ENCODE measurements around the gene SLIT3. TPM values are rescaled to one million over a fixed set of nuclear protein-coding genes. Genes with fewer than 3 reads are reported as not detected.

Gene SLIT3
- total RNA-seq, 4 donors from 2014 or later: 0.97 to 6.1 (median 3.4) TPM

DNA sequence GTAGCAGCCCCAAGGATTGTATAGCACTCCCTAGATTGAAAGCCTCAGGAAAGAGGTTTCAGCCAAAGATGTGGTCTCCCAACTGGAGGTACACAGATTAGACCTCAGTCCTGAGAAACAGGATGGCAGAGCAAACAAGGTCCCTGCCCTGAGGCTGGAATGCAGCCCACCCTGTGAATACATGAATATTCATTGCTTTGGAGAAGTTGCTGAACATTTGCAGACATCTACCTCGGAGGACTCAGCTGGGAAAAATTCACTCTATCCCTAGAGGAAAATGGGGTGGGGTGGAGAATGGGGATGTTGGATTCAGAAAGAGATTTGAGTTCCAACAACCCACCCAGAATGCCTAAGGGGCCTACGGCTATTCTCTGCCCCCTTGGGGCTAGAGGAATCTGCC is 129.4 kb downstream of the SLIT3 start:
- ATAC-seq (no peak), DNase-seq (no peak)
- no peaks in the 10 kb centered on the region for H3K9me3 ChIP-seq
- no peak for TF ChIP-seq POLR2A (IDR thresholded peaks at IDR 0.05)
- TF ChIP-seq, protein P1, sequence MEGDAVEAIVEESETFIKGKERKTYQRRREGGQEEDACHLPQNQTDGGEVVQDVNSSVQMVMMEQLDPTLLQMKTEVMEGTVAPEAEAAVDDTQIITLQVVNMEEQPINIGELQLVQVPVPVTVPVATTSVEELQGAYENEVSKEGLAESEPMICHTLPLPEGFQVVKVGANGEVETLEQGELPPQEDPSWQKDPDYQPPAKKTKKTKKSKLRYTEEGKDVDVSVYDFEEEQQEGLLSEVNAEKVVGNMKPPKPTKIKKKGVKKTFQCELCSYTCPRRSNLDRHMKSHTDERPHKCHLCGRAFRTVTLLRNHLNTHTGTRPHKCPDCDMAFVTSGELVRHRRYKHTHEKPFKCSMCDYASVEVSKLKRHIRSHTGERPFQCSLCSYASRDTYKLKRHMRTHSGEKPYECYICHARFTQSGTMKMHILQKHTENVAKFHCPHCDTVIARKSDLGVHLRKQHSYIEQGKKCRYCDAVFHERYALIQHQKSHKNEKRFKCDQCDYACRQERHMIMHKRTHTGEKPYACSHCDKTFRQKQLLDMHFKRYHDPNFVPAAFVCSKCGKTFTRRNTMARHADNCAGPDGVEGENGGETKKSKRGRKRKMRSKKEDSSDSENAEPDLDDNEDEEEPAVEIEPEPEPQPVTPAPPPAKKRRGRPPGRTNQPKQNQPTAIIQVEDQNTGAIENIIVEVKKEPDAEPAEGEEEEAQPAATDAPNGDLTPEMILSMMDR (IDR thresholded peaks at IDR 0.05 in 4 of 5, conservative IDR thresholded peaks at IDR 0.05 in 1 of 5): no peak
- no peaks in the 10 kb centered on the region for H3K36me3 ChIP-seq
- no peak overlapping the region for H3K27ac ChIP-seq
- no peaks in the 10 kb centered on the region for H3K4me1 ChIP-seq
- H3K4me3 ChIP-seq: no peak overlapping the region
- intact Hi-C loops (cut with DNase I; ENCODE audit: low total_unique reads): no loop called here
- in situ Hi-C loops (cut with MboI; ENCODE audit: low sequenced_read_pairs in 4 of 4): no loop called here
- no peaks in the 10 kb centered on the region for H3K27me3 ChIP-seq

DNA sequence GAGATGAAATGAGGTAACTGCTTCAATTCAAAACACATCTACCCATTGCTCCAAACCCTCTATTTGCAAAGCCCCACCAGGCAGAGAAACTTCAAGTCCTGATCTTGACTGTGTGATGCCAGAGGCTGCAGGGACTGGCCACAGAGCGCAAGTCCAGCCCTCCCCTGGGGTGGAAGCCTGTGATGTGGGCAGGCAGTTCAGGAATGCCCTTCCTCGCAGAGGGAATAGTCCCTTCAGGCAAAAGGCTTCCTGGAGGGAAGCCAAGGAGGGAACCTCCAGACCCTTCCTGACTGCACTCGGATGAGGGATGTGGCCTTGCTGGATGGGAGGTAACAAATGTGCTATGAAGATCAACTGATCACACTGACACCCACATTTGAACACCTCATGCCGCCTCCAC is 131.2 kb downstream of the SLIT3 start:
- H3K27me3 ChIP-seq: no peaks in the 10 kb centered on the region
- no peaks in the 10 kb centered on the region for H3K4me1 ChIP-seq
- TF ChIP-seq POLR2A (IDR thresholded peaks at IDR 0.05): no peak
- TF ChIP-seq, protein P1 (IDR thresholded peaks at IDR 0.05 in 4 of 5, conservative IDR thresholded peaks at IDR 0.05 in 1 of 5): no peak
- in situ Hi-C loops (cut with MboI; ENCODE audit: low sequenced_read_pairs in 4 of 4) (no loop called here), intact Hi-C loops (cut with DNase I; ENCODE audit: low total_unique reads) (no loop called here)
- H3K36me3 ChIP-seq: no peaks in the 10 kb centered on the region
- no peak overlapping the region for H3K4me3 ChIP-seq
- H3K27ac ChIP-seq: no peak overlapping the region
- DNase-seq: no peak
- no peaks in the 10 kb centered on the region for H3K9me3 ChIP-seq
- ATAC-seq: no peak

DNA sequence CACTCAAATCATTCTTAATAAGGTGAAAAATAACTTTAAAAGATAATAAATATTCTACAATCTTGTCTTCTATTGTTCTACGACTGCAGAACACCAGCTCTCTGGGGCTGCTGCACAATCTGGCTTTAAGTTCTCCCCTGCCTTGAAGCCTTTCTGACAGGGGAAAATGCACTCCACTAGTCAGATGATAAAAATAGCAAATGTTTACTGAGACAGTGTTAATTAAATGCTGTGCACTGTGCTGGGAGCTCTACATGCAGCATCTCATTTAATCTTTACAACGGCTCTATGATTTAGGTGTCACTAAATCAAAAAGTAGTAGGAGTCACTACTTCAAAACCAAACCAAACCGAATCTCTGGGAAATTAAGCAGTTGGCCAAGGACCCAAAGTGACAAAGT is 132.7 kb downstream of the SLIT3 start:
- Histone ChIP-seq H3K27ac (no peak overlapping the region), H3K4me1 (no peaks in the 10 kb centered on the region), H3K36me3 (no peaks in the 10 kb centered on the region), H3K9me3 (no peaks in the 10 kb centered on the region), H3K4me3 (no peak overlapping the region), H3K27me3 (no peaks in the 10 kb centered on the region)
- intact Hi-C loops (cut with DNase I; ENCODE audit: low total_unique reads): no loop called here
- in situ Hi-C loops (cut with MboI; ENCODE audit: low sequenced_read_pairs in 4 of 4): no loop called here
- no peak for ATAC-seq
- DNase-seq: no peak
- TF ChIP-seq, protein P1 (IDR thresholded peaks at IDR 0.05 in 4 of 5, conservative IDR thresholded peaks at IDR 0.05 in 1 of 5): no peak
- no peak for TF ChIP-seq POLR2A (IDR thresholded peaks at IDR 0.05)

DNA sequence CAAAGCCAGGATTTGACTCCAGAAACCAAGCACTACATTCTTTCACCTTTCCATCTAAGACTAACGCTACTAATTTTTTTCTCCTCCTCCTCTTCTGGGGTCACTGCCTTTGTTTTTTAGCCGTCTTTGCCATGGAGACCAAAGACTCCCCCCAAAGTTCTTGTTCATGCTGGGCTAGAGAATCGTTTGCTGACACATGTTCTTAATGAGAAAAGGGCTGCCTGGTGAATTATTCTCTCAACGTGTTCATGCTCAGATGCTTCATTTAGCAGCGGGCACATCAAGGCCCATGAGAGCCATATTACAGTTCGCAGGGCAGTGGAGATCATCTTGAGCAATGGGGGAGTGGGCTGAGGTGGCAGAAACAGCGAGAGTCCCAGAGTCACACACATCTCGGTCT is 134.9 kb downstream of the SLIT3 start:
- Histone ChIP-seq H3K4me3 (no peak overlapping the region), H3K36me3 (no peaks in the 10 kb centered on the region), H3K27me3 (no peaks in the 10 kb centered on the region), H3K27ac (no peak overlapping the region), H3K9me3 (no peaks in the 10 kb centered on the region), H3K4me1 (peaks cover 0 to 7% of the 10 kb centered on the region in 2 donors)
- TF ChIP-seq, protein P1 (IDR thresholded peaks at IDR 0.05 in 4 of 5, conservative IDR thresholded peaks at IDR 0.05 in 1 of 5): no peak
- TF ChIP-seq POLR2A (IDR thresholded peaks at IDR 0.05): no peak
- intact Hi-C loops (cut with DNase I; ENCODE audit: low total_unique reads): no loop called here
- ATAC-seq (no peak), DNase-seq (no peak)
- in situ Hi-C loops (cut with MboI; ENCODE audit: low sequenced_read_pairs in 4 of 4): no loop called here

DNA sequence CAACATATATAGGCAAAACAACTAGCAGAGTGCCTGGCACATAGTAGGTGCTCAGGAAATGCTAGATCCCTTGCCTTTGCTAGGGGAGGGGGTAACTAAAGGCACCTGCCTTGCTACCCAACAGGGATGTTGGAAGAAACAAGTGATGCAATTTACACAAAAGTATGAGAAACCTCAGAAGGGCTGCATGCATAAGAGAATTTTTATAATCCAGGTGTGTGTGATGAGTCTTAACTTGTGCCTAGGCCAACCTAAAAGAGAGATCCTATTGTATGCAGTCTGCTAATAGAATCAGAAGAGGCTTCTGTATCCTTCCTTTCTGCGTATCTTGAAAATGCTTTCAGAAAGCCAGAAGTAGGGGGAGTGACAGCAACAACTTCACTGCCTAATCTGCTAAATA is 135.9 kb downstream of the SLIT3 start:
- in situ Hi-C loops (cut with MboI; ENCODE audit: low sequenced_read_pairs in 4 of 4): no loop called here

More for the DNA sequence above, 135.9 kb downstream of the SLIT3 start:
- H3K4me1 ChIP-seq: peaks cover 0 to 7% of the 10 kb centered on the region in 2 donors
- intact Hi-C loops (cut with DNase I; ENCODE audit: low total_unique reads): no loop called here
- ATAC-seq: no peak
- no peak for TF ChIP-seq POLR2A (IDR thresholded peaks at IDR 0.05)
- TF ChIP-seq, protein P1 (IDR thresholded peaks at IDR 0.05 in 4 of 5, conservative IDR thresholded peaks at IDR 0.05 in 1 of 5): no peak
- no peaks in the 10 kb centered on the region for H3K36me3 ChIP-seq
- DNase-seq: no peak
- H3K9me3 ChIP-seq: no peaks in the 10 kb centered on the region
- H3K27ac ChIP-seq: no peak overlapping the region
- H3K27me3 ChIP-seq: no peaks in the 10 kb centered on the region
- H3K4me3 ChIP-seq: no peak overlapping the region

Data from gastrocnemius medialis (tissue), 4 donors.